NT2/D1 (cell line): ENCODE data around the gene NFKB1.

ENCODE experiments used
- YY1 ChIP-seq: IDR thresholded peaks from 2 replicates; pipeline ENCODE4 v1.6.1; 2011; ENCODE audit not compliant: insufficient read length, insufficient read depth
- ZNF274 ChIP-seq: IDR thresholded peaks from 2 replicates; pipeline ENCODE4 v1.6.1; 2011; ENCODE audit warnings: mild to moderate bottlenecking, low read depth, low read length

DNA sequence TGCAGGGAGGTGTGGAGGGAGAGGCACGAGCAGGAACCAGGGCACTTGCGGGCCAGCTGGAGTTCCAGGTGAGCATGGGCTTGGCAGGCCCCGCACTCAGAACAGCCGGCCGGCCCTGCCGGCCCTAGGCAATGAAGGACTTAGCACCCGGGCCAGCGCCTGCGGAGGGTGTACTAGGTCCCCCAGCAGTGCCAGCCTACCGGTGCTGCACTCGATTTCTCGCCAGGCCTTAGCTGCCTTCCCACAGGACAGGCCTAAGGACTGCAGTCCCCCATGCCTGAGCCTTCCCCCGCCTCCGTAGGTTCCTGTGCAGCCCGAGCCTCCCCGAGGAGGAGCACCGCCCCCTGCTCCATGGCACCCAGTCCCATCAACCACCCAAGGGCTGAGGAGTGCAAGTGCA is 18.0 kb upstream of the NFKB1 start:
- TF ChIP-seq YY1: no peak
- TF ChIP-seq ZNF274: no peak
